HG02970 (cell line): ENCODE data around the gene JMJD7.

Source experiments
- ATAC-seq: cut with Tn5 transposase; IDR thresholded peaks from one replicate; pipeline ENCODE4 v1.9.1; 2021; ENCODE audit warnings: mild to moderate bottlenecking, moderate library complexity, moderate number of reproducible peaks; ENCODE audit not compliant: unreplicated experiment, low FRiP score

JMJD7 gene

GRCh38 chr15:41857316-41857715, 29.4 kb downstream of the JMJD7 start:
- ATAC-seq, result no peak

GRCh38 chr15:41858756-41859155, 30.9 kb downstream of the JMJD7 start:
- ATAC-seq, result no peak

DNA sequence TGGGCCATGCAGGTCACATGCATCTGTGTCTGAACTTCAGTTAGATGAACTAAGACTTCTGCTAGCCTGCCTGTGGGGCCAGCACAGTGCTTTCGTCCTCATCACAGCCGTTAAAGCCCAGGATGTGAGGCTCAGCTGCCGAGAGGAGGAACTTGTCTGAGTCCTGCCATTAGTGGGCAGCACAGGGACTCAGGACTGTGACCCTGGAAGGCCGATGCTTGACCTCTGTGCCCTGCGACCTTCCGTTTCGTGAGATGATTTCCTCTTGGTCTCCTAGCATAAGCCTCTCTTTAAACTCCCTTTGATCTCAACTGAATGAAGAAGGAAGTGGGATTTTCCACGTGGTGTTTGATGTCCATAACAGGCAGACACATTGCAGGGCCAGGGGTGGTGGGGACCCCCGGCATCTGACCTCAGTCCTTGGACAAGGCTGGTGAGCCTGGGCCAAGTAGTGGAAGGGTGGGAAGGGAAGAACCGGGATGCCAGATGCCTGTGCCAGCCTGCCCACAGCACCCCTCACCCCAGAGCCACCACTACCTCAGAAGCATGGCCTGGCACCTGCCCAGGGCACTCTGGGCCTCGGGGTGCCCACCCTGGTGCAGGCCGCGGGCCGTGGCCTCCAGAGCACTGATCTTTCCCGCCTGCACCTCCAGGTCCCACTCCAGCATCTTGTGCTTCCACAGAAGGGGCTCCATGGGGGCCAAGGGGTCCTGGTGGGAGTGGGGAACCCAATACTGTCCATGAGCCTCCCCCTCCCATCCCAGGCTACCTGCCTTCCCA, 32.3 kb downstream of the JMJD7 start:
- ATAC-seq, result no peak

DNA sequence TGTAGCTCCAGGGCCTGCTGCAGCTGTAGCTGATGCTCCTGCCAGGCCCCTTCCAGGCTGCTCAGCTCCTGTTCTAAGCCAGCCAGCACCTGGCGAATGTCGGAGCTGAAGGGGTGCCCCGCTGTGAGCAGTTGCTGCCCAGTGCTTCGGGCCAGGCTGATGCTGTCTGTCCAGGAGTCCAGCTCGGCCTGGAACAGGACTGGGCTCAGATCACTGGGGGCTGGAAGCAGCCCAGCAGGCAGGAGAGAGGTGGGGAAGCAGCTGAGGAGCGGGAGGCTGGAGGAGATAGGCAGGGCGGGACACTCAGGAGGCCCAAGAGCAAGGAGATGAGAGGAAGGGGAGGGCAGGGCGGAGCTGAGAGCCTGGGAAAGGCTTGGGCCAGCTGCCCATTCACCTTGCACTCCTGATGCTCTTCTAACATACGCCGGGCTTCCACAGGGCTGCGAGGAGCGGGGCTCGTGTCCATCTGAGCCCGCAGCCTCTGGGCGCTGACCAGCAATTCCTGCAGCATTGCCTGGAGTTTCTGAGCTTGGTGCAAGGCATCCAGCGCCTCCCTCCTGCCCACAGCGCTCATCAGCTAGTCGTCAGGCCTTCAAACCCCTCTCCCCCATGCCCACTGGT, 34.0 kb downstream of the JMJD7 start:
- ATAC-seq, result no peak

DNA sequence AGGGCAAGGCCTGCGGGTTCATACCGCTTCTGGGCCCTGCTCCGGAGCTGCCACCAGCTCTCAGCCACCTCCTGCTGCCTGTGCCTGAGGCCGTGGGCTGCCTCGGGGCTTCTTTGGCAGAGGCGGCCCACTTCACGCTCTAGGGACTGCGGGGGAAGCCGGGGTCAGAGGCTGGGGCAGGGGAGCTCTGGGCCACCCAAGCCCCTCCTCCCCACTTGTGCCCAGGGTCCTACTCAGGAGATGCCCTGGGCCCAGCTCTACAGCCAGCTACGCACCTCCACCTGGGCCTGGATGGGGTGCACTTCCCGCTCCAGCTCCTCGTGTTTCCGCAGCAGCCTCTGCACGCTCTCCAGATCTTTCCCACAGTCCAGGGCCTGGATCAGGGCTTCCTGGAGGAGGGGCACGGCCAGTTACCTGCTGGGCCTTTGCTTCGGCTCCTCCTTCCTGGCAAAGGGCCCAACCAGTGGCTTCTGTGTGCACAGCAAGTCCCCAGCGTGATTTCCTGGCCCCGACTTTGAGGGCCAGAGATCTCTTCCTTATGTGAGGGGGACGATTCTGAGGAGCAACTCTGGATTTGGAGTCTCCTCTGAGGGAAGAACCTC, 34.7 kb downstream of the JMJD7 start:
- no peak for ATAC-seq

- ATAC-seq, result no peak
Observed at GRCh38 chr15:41865490-41866055, 37.7 kb downstream of the JMJD7 start.

- ATAC-seq, result no peak
Observed at GRCh38 chr15:41866263-41866703, 38.4 kb downstream of the JMJD7 start.

DNA sequence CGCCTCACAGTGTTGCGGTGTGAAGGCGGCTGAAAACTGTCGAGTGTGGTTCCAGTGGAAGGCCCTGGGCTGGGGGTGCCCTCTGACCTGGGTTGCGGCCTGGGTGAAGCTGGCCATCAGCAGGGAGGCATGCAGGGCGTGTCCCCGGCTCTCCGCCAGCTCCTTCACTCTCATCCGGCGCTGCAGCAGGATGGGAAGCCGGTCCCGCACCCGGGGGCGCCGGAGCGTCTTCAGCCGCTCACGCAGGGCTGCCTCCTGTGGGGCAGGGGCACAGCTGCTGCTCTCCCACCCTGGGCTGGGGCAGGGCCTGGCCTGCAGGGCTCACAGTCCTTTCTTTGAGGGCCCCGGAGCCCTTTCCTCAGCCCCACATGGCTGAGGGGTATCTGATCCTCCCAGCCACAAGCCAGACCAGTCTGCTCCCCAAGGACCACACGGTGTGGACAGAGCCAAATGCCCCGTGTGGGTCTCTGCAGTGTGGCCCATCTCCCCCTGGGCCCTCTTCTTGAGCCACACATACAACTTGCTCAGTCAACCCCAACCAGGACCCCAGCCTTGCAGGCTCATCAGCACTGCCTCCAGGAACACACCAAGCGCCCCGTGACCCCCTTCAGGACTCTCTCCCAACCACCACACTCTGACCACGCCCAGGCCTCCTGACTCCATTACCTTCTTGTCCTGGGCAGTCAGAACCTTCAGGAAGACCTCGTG, 39.1 kb downstream of the JMJD7 start:
- no peak for ATAC-seq

DNA sequence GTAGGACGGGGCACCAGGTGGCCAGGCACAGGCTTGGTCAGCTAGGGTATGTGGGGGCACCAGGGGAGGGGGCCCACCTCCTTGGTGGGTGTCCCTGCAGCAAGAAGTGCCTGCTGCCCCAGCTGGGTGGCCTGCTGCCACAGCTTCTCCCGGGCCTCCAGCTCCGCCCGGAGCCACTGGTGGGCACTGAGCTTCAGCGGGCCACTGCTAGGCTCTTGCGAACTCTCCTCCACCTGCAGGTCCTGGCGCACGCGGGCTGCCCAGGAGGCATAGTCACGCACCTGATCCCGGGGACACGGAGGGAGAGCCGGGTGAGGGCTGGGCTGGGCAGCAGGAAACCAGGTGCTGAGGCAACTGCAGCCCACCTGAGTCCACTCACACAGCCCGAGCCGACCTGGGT, 40.4 kb downstream of the JMJD7 start:
- no peak for ATAC-seq

- no peak for ATAC-seq
Observed at GRCh38 chr15:41869770-41870688, 42.1 kb downstream of the JMJD7 start.

- ATAC-seq, result no peak
Observed at GRCh38 chr15:41870689-41871081, 42.8 kb downstream of the JMJD7 start.

DNA sequence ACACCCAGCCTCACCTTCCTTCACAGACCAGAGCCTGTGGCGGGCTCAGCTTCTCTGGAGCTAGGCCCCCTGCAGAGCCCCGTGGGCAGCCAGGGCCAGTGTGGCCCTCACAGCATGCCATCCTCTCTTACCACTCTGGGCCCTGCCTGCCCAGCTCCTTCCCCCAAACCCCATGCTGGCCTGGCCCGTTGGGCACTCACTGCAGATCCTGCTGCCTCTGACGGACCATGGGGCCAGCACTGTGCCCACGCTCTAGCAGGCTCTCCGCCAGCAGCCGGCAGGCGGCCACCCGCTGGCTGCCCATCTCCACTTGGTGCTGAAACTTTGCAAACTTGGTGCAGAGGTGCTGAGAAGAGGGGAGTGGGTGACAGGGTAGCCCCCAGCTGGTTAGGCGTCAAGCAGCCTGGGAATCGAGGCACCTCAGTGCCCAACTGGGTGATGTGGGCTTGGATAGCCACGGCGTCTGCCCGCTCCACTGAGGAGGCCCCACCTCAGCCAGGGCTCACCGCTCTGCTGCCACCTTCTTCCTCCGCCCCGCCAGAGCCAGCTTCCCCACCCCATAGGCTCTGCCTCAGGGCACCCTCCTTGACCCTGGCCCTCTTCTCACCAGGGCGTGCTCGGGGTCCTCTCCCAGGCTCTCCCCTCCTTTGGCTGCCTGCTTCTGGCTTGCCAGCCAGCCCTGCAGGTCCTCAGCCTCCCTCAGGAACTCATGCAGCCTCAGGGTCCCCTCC, 43.4 kb downstream of the JMJD7 start:
- ATAC-seq, result no peak

GRCh38 chr15:41872166-41872747, 44.4 kb downstream of the JMJD7 start:
- ATAC-seq, result no peak

- ATAC-seq, result no peak
Observed at GRCh38 chr15:41873711-41874110, 45.8 kb downstream of the JMJD7 start.

DNA sequence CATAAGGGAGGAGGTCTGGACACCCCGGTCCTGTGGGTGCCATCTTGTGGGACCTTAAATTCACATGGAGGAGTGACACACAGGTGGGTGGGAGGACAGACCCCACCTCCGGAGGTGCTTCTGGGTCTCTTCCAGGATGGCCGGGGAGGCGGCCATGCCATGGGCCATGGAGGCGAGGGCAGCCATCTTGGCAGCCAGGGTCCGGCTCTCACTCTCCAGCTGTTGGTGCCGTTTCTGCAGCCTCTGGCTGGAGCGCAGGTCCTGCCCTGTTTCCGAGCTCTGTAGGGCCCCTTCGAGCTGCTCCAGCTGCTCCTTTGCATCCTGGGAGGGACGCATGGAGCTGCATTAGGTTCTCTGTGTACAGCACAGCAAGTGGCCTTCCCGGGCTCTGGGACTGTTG, 46.8 kb downstream of the JMJD7 start:
- no peak for ATAC-seq

DNA sequence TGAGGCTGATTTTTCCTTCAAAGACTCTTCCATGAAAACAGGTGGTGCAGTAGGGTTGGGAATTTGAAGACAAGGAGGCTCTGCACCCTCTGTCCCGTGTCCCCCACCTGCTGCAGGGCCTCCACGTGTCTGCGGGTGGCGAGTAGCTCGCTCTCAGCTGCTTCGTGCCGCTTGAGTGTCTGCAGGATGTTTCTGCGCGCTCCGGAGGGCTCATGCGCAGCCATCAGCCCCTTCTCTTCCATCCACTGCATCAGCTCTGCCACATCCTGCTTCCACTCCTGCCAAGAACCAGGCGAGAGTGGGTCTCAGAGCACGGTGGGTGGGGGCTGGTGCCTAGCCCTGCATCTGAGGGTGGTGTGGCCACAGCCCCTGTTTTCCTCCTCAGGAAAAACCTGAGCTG, 48.1 kb downstream of the JMJD7 start:
- no peak for ATAC-seq

DNA sequence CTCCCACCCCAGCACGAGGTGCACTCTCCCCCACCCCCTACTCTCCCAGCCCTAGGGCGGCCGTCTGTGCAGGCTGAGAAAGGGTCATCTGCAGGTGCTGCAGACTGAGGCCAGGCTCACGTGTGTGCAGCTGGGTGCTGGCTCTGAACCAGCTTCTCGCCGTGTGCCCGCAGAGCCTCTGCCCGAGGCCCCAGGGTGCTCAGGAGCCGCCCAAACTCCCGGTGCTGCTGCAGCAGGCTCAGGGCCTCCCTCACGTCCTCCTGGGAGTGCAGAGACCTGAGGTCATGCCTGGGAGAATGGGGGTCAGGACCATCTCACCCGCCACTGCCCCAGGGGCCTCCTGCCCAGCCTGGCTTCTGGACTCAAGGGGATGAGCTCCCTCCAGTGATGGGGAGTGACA, 48.8 kb downstream of the JMJD7 start:
- ATAC-seq, result no peak

- ATAC-seq, result no peak
Observed at GRCh38 chr15:41877631-41878354, 49.9 kb downstream of the JMJD7 start.
